Body of pancreas (tissue), 4 donors: ENCODE data around the gene MFSD2A. TPM values are rescaled to one million over a fixed set of nuclear protein-coding genes. Genes with fewer than 3 reads are reported as not detected.

ENCODE experiments used
- ATAC-seq: fragments of 150-250 bp; one replicate; pipeline ENCODE4 v1.9.1; 2016
- DNase-seq, 4 donors: peaks; one replicate each; pipeline ENCODE4 v3.0.0-alpha.2; 2019
- H3K27ac ChIP-seq, 4 donors: fragments of 200-600 bp; sonication (generic); 1 replicate in 3 of 4; 2 replicates in 1 of 4; pipeline versions ENCODE4 v1.5.1 to v1.6.1; 2016 to 2019; ENCODE audit warnings: mild to moderate bottlenecking in 1 of 4, mixed read lengths in 1 of 4, moderate library complexity in 1 of 4
- H3K27me3 ChIP-seq, 2 donors: fragments of 200-600 bp; sonication (generic); one replicate each; pipeline ENCODE4 v1.6.0; 2016; ENCODE audit warnings: mild to moderate bottlenecking in 1 of 2
- H3K36me3 ChIP-seq, 2 donors: fragments of 200-600 bp; sonication (generic); replicated peaks in 1 of 2; 2 replicates each; pipeline ENCODE4 v1.5.1; 2016; ENCODE audit warnings: low read depth in 2 of 2; ENCODE audit not compliant: insufficient read depth in 1 of 2
- H3K4me1 ChIP-seq: fragments of 200-600 bp; sonication (generic); one replicate; pipeline ENCODE4 v1.6.0; 2016
- H3K4me3 ChIP-seq, 2 donors: fragments of 200-600 bp; sonication (generic); 1 replicate in 1 of 2; 2 replicates in 1 of 2; pipeline ENCODE4 v1.5.1; 2016 to 2019
- H3K9me3 ChIP-seq, 3 donors: fragments of 200-600 bp; sonication (generic); 1 replicate in 2 of 3; 2 replicates in 1 of 3; pipeline ENCODE4 v1.5.1; 2016
- POLR2A ChIP-seq, 3 donors: fragments of 450-650 bp; IDR thresholded peaks; one replicate each; pipeline ENCODE4 v1.6.1; 2016; ENCODE audit warnings: antibody characterized with exemption in 3 of 3, mild to moderate bottlenecking in 2 of 3
- WGBS, 2 donors: methylation state at CpG; one replicate each; pipeline ENCODE4 v1.1.5; 2017; 5-methylcytosine and 5-hydroxymethylcytosine counted together
- intact Hi-C: fragments of 100-400 bp; cut with DNase I; formaldehyde crosslinking; loops from one replicate; pipeline ENCODE4 v1.15.1; 2023
- total RNA-seq, 2 donors: library from RNA; depleted of rRNA; stranded (reverse); fragments of >200 nt; gene quantifications; one replicate each; pipeline ENCODE4 v1.1.0, GENCODE V29; 2016
- TF ChIP-seq, protein P1 (sequence below), 7 experiments: fragments of 450-650 bp in 4 of 7; fragments of 200-600 bp in 3 of 7; sonication (generic) in 3 of 7; IDR thresholded peaks; one replicate each; pipeline ENCODE4 v1.5.1; 2016 to 2019; ENCODE audit warnings: antibody characterized with exemption in 7 of 7

Gene MFSD2A
- total RNA-seq, 2 donors from 2014 or later, result 0.33 to 0.52 TPM

DNA sequence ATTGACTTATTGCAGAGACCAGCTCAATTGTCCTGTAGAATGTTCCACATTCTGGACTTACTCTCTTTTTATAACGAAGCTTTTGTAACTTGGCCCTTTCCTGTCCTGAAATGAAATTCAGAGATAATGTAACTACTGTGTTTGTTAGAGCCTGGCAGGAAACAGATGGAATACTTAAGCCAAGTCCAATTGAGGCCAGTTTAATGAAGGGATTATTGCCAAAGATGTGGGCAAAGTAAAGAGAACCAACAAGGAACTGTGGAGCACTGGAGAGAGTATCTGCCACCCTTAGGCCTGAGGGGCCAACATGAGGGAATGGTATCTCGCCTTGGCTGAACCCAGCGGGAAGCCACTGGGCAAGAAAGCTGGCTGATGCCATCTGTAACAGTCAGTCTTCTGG lies 32.9 kb downstream of the MFSD2A start:
- no peak for ATAC-seq
- DNase-seq, result no peak
- no peak overlapping the region for H3K4me3 ChIP-seq
- H3K27me3 ChIP-seq, result no peaks in the 10 kb centered on the region
- H3K4me1 ChIP-seq, result peaks cover 8% of the 10 kb centered on the region
- intact Hi-C loops, result no loop called here
- H3K9me3 ChIP-seq, result no peaks in the 10 kb centered on the region
- WGBS, 2 donors, result 65 to 73% methylated on average over 3 of the region's 3 CpGs
- H3K27ac ChIP-seq, result no peak overlapping the region
- H3K36me3 ChIP-seq, result no peaks in the 10 kb centered on the region
- no peak for TF ChIP-seq POLR2A (IDR thresholded peaks at IDR 0.05)
- TF ChIP-seq, protein P1, sequence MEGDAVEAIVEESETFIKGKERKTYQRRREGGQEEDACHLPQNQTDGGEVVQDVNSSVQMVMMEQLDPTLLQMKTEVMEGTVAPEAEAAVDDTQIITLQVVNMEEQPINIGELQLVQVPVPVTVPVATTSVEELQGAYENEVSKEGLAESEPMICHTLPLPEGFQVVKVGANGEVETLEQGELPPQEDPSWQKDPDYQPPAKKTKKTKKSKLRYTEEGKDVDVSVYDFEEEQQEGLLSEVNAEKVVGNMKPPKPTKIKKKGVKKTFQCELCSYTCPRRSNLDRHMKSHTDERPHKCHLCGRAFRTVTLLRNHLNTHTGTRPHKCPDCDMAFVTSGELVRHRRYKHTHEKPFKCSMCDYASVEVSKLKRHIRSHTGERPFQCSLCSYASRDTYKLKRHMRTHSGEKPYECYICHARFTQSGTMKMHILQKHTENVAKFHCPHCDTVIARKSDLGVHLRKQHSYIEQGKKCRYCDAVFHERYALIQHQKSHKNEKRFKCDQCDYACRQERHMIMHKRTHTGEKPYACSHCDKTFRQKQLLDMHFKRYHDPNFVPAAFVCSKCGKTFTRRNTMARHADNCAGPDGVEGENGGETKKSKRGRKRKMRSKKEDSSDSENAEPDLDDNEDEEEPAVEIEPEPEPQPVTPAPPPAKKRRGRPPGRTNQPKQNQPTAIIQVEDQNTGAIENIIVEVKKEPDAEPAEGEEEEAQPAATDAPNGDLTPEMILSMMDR (IDR thresholded peaks at IDR 0.05), result no peak

DNA sequence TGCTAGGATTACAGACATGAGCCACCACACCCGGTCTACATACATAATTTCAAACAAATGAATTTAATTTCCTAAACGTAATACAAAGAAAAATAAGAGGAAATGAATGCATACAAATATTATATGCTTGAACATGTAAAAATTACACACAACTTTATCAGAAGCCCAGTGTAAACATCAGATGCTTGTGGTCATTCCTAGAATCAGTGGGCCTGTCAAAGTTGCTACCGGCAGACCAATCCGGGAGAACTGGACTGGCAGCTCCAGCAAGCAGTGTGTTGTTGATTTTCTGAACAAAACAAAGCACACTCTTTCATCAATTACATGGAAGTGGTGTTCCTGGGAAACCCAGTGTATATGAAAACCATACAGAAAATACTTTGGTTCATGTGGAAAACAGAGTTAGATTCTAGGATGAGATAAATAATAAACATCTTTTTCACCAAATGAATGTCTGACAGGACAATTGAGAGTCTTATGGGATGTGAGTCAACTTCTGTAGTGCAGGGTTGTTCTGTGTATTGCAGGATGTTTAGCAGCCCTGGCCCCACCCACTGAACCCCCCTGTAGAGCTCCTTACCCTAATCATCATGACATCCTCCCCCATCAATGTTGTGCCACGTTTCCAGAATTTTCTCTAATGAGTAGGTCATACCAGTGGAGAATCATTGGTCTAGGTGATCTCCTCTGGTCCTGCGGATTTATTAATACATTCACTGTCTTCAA lies 33.8 kb downstream of the MFSD2A start:
- TF ChIP-seq, protein P1 (IDR thresholded peaks at IDR 0.05), result no peak
- TF ChIP-seq POLR2A (IDR thresholded peaks at IDR 0.05), result no peak
- ATAC-seq (no peak), DNase-seq (peak in 2 of 4 donors; percentile 26 to 40)
- Histone ChIP-seq H3K4me1 (peaks cover 8% of the 10 kb centered on the region), H3K9me3 (no peaks in the 10 kb centered on the region), H3K27ac (no peak overlapping the region), H3K27me3 (no peaks in the 10 kb centered on the region), H3K4me3 (no peak overlapping the region), H3K36me3 (no peaks in the 10 kb centered on the region)
- 45 to 47% methylated on average over 6 of the region's 6 CpGs for WGBS, 2 donors
- intact Hi-C loops, result no loop called here

DNA sequence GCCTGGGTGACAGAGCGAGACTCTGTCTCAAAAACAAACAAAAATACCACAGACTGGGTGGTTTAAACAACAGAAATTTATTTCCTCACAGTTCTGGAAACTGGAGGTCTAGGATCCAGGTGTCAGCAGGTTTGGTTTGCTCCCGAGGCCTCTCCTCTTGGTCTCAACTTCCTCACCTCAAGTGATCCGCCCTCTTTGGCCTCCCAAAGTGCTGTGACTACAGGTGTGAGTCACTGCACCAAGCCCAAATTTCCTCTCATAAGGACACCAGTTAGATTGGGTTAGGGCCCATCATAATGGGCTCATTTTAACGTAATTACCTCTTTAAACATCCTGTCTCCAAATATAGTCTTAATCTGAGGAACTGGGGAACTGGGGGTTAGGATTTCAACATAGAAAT lies 35.5 kb downstream of the MFSD2A start:
- WGBS, 2 donors, result 75 to 96% methylated on average over 4 of the region's 4 CpGs
- intact Hi-C loops, result no loop called here
- Histone ChIP-seq H3K27me3 (no peaks in the 10 kb centered on the region), H3K4me1 (peaks cover 8% of the 10 kb centered on the region), H3K9me3 (no peaks in the 10 kb centered on the region), H3K36me3 (no peaks in the 10 kb centered on the region), H3K27ac (no peak overlapping the region), H3K4me3 (no peak overlapping the region)
- ATAC-seq, result no peak
- TF ChIP-seq, protein P1 (IDR thresholded peaks at IDR 0.05), result no peak
- TF ChIP-seq POLR2A (IDR thresholded peaks at IDR 0.05), result no peak
- no peak for DNase-seq

GRCh38 chr1:39992234-39992633 lies 37.3 kb downstream of the MFSD2A start:
- WGBS, 2 donors, result 49 to 61% methylated on average over 2 of the region's 2 CpGs
- no peak for DNase-seq
- Histone ChIP-seq H3K4me1 (peaks cover 8% of the 10 kb centered on the region), H3K27me3 (no peaks in the 10 kb centered on the region), H3K36me3 (no peaks in the 10 kb centered on the region), H3K27ac (no peak overlapping the region), H3K9me3 (no peaks in the 10 kb centered on the region), H3K4me3 (no peak overlapping the region)
- ATAC-seq, result no peak
- intact Hi-C loops, result no loop called here
- TF ChIP-seq, protein P1 (IDR thresholded peaks at IDR 0.05), result no peak
- no peak for TF ChIP-seq POLR2A (IDR thresholded peaks at IDR 0.05)

GRCh38 chr1:39992888-39993287 lies 37.9 kb downstream of the MFSD2A start:
- WGBS, 2 donors, result 74 to 82% methylated on average over 3 to 5 of the region's 5 CpGs
- H3K36me3 ChIP-seq, result no peaks in the 10 kb centered on the region
- TF ChIP-seq, protein P1 (IDR thresholded peaks at IDR 0.05), result no peak
- no peak for TF ChIP-seq POLR2A (IDR thresholded peaks at IDR 0.05)
- H3K27ac ChIP-seq, result no peak overlapping the region
- no peak for ATAC-seq
- no peaks in the 10 kb centered on the region for H3K9me3 ChIP-seq
- no peaks in the 10 kb centered on the region for H3K27me3 ChIP-seq
- intact Hi-C loops, result no loop called here
- H3K4me3 ChIP-seq, result no peak overlapping the region
- peaks cover 8% of the 10 kb centered on the region for H3K4me1 ChIP-seq
- no peak for DNase-seq
